ENCODE results near the gene STPG4. TPM values are rescaled to one million over a fixed set of nuclear protein-coding genes. Genes with fewer than 3 reads are reported as not detected.

Gene STPG4
- polyA plus RNA-seq, 1 of the 3 experiments (the other 2 are of a cell fraction): 0.20 TPM

DNA sequence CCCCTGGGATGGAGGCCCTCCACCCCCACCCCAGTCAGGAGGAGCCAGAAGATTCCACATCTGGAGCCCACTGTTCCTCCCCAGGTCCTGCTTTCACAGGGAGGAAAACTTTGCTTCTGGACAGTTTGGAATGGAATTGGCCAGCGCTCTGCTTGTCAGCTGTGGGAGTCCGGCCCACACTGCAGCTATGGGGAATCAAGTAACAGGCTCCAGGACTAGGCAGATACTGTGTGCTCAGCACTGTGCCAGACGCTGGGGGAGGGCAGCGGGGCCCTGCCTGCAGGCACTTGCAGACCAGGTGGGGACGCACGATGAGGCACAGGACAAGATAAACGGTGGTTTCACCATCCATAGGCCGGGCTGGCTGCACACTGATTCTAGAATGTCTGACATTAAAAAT lies 114.0 kb downstream of the STPG4 start:
- peaks cover 0 to under 1% of the 10 kb centered on the region in 2 experiments for H3K36me3 ChIP-seq (replicated peaks in 1 of 2; ENCODE audit: control insufficient read depth in 1 of 2, insufficient read depth in 2 of 2, low read length in 1 of 2)
- H3K79me2 ChIP-seq (ENCODE audit: insufficient read depth): peaks cover 30% of the 10 kb centered on the region; the same call in 1 of the 2 replicates
- no peaks in the 10 kb centered on the region for H3K27me3 ChIP-seq (ENCODE audit: insufficient read depth)
- ChIA-PET CTCF (interaction anchor here (1.1 to 3.9 kb wide), 4 partner anchors 14 to 282 kb away, joined by 4 to 23 read pairs (median 10); no protein-coding TSS in a partner anchor), POLR2A (interaction anchor here (0.9 to 5.4 kb wide), 7 partner anchors 16 to 48 kb away, joined by 3 to 49 read pairs (median 5); no protein-coding TSS in a partner anchor)
- H3K9me3 ChIP-seq: no peaks in the 10 kb centered on the region
- peak; percentile 71 for DNase-seq
- H3K9me2 ChIP-seq: no peaks in the 10 kb centered on the region
- H2AFZ ChIP-seq (ENCODE audit: low read depth): no peak overlapping the region
- peaks cover 22% of the 10 kb centered on the region for H3F3A ChIP-seq (replicated peaks; ENCODE audit: insufficient read depth)
- H3K4me1 ChIP-seq (ENCODE audit: control insufficient read depth in 1 of 2, insufficient read depth in 2 of 2, low read depth in 1 of 2, low read length in 1 of 2): peaks cover 37 to 73% of the 10 kb centered on the region in 2 experiments
- H3K4me3 ChIP-seq (ENCODE audit: low read depth in 2 of 2, low read length in 1 of 2): no peak overlapping the region
- H3K9ac ChIP-seq: peak overlapping the region; percentile 8; the same call in 1 of the 2 replicates
- no peak overlapping the region for H3K4me2 ChIP-seq
- 63% methylated on average over 8 of the region's 8 CpGs for WGBS (ENCODE audit: low lambda C conversion rate)
- H3K27ac ChIP-seq (ENCODE audit: low read depth in 2 of 2, low read length in 1 of 2): peak overlapping the region; percentile 96 to 99
- no peaks in the 10 kb centered on the region for H4K20me1 ChIP-seq (ENCODE audit: insufficient read depth)
- TF ChIP-seq, protein P1, sequence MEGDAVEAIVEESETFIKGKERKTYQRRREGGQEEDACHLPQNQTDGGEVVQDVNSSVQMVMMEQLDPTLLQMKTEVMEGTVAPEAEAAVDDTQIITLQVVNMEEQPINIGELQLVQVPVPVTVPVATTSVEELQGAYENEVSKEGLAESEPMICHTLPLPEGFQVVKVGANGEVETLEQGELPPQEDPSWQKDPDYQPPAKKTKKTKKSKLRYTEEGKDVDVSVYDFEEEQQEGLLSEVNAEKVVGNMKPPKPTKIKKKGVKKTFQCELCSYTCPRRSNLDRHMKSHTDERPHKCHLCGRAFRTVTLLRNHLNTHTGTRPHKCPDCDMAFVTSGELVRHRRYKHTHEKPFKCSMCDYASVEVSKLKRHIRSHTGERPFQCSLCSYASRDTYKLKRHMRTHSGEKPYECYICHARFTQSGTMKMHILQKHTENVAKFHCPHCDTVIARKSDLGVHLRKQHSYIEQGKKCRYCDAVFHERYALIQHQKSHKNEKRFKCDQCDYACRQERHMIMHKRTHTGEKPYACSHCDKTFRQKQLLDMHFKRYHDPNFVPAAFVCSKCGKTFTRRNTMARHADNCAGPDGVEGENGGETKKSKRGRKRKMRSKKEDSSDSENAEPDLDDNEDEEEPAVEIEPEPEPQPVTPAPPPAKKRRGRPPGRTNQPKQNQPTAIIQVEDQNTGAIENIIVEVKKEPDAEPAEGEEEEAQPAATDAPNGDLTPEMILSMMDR (IDR thresholded peaks at IDR 0.05): no peak
- no peak for TF ChIP-seq RFX5 (IDR thresholded peaks at IDR 0.05; ENCODE audit: low read length)
- TF ChIP-seq JUND (IDR thresholded peaks at IDR 0.05): no peak
- TF ChIP-seq, protein P2, sequence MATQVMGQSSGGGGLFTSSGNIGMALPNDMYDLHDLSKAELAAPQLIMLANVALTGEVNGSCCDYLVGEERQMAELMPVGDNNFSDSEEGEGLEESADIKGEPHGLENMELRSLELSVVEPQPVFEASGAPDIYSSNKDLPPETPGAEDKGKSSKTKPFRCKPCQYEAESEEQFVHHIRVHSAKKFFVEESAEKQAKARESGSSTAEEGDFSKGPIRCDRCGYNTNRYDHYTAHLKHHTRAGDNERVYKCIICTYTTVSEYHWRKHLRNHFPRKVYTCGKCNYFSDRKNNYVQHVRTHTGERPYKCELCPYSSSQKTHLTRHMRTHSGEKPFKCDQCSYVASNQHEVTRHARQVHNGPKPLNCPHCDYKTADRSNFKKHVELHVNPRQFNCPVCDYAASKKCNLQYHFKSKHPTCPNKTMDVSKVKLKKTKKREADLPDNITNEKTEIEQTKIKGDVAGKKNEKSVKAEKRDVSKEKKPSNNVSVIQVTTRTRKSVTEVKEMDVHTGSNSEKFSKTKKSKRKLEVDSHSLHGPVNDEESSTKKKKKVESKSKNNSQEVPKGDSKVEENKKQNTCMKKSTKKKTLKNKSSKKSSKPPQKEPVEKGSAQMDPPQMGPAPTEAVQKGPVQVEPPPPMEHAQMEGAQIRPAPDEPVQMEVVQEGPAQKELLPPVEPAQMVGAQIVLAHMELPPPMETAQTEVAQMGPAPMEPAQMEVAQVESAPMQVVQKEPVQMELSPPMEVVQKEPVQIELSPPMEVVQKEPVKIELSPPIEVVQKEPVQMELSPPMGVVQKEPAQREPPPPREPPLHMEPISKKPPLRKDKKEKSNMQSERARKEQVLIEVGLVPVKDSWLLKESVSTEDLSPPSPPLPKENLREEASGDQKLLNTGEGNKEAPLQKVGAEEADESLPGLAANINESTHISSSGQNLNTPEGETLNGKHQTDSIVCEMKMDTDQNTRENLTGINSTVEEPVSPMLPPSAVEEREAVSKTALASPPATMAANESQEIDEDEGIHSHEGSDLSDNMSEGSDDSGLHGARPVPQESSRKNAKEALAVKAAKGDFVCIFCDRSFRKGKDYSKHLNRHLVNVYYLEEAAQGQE (IDR thresholded peaks at IDR 0.05; ENCODE audit: low read depth, low read length): no peak
- peak in 1 of 2 experiments; percentile 82; a peak in 2 of 4 replicates for TF ChIP-seq EP300 (IDR thresholded peaks at IDR 0.05; ENCODE audit: borderline replicate concordance in 1 of 2, low read depth in 1 of 2, low read length in 1 of 2)
- no peak for TF ChIP-seq MXI1 (IDR thresholded peaks at IDR 0.05; ENCODE audit: low read depth, low read length)
- TF ChIP-seq, protein P3, sequence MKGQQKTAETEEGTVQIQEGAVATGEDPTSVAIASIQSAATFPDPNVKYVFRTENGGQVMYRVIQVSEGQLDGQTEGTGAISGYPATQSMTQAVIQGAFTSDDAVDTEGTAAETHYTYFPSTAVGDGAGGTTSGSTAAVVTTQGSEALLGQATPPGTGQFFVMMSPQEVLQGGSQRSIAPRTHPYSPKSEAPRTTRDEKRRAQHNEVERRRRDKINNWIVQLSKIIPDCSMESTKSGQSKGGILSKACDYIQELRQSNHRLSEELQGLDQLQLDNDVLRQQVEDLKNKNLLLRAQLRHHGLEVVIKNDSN (IDR thresholded peaks at IDR 0.05; ENCODE audit: borderline replicate concordance, low read depth): no peak
- TF ChIP-seq FOXJ3 (CRISPR knock-in tag; IDR thresholded peaks at IDR 0.05): peak; percentile 88; the same call in 1 of the 2 replicates
- peak; percentile 16; the same call in 1 of the 2 replicates for TF ChIP-seq RAD21 (IDR thresholded peaks at IDR 0.05; ENCODE audit: low read length)
- TF ChIP-seq, protein P4, sequence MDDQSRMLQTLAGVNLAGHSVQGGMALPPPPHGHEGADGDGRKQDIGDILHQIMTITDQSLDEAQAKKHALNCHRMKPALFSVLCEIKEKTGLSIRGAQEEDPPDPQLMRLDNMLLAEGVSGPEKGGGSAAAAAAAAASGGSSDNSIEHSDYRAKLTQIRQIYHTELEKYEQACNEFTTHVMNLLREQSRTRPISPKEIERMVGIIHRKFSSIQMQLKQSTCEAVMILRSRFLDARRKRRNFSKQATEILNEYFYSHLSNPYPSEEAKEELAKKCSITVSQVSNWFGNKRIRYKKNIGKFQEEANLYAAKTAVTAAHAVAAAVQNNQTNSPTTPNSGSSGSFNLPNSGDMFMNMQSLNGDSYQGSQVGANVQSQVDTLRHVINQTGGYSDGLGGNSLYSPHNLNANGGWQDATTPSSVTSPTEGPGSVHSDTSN (IDR thresholded peaks at IDR 0.05): no peak
- TF ChIP-seq MEF2A (IDR thresholded peaks at IDR 0.05; ENCODE audit: borderline replicate concordance, low read depth): no peak
- no peak for TF ChIP-seq NRF1 (IDR thresholded peaks at IDR 0.05; ENCODE audit: low read depth, low read length)
- TF ChIP-seq RXRA (IDR thresholded peaks at IDR 0.05; ENCODE audit: borderline replicate concordance, low read depth): no peak
- TF ChIP-seq TEAD4 (IDR thresholded peaks at IDR 0.05; ENCODE audit: borderline replicate concordance, insufficient read depth): no peak
- peak; percentile 85 for TF ChIP-seq RCOR1 (IDR thresholded peaks at IDR 0.05; ENCODE audit: low read length)
- TF ChIP-seq, protein P5, sequence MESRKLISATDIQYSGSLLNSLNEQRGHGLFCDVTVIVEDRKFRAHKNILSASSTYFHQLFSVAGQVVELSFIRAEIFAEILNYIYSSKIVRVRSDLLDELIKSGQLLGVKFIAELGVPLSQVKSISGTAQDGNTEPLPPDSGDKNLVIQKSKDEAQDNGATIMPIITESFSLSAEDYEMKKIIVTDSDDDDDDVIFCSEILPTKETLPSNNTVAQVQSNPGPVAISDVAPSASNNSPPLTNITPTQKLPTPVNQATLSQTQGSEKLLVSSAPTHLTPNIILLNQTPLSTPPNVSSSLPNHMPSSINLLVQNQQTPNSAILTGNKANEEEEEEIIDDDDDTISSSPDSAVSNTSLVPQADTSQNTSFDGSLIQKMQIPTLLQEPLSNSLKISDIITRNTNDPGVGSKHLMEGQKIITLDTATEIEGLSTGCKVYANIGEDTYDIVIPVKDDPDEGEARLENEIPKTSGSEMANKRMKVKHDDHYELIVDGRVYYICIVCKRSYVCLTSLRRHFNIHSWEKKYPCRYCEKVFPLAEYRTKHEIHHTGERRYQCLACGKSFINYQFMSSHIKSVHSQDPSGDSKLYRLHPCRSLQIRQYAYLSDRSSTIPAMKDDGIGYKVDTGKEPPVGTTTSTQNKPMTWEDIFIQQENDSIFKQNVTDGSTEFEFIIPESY (IDR thresholded peaks at IDR 0.05; ENCODE audit: borderline replicate concordance, low read depth): no peak
- TF ChIP-seq, protein P6, sequence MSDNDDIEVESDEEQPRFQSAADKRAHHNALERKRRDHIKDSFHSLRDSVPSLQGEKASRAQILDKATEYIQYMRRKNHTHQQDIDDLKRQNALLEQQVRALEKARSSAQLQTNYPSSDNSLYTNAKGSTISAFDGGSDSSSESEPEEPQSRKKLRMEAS (IDR thresholded peaks at IDR 0.05; ENCODE audit: low read depth): no peak
- no peak for TF ChIP-seq EZH2phosphoT487 (IDR thresholded peaks at IDR 0.05; ENCODE audit: borderline replicate concordance, low read depth)
- TF ChIP-seq, protein P7, sequence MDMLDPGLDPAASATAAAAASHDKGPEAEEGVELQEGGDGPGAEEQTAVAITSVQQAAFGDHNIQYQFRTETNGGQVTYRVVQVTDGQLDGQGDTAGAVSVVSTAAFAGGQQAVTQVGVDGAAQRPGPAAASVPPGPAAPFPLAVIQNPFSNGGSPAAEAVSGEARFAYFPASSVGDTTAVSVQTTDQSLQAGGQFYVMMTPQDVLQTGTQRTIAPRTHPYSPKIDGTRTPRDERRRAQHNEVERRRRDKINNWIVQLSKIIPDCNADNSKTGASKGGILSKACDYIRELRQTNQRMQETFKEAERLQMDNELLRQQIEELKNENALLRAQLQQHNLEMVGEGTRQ (IDR thresholded peaks at IDR 0.05; ENCODE audit: borderline replicate concordance, low read depth, low read length): no peak
- TF ChIP-seq FOSL2 (IDR thresholded peaks at IDR 0.05; ENCODE audit: borderline replicate concordance, low read depth): no peak
- TF ChIP-seq FOXM1 (IDR thresholded peaks at IDR 0.05; ENCODE audit: low read depth): no peak
- no peak for TF ChIP-seq TCF12 (IDR thresholded peaks at IDR 0.05)
- no peak for TF ChIP-seq SIN3A (IDR thresholded peaks at IDR 0.05; ENCODE audit: borderline replicate concordance, low read depth, low read length)

Data from SK-N-SH (cell line).